Choroid plexus epithelial cell (primary cell): ENCODE data around the gene GPR162.

Experiments used
- DNase-seq: peaks from one replicate; pipeline ENCODE4 v3.0.0-alpha.2; 2010; ENCODE audit warnings: low read depth
- H3K4me3 ChIP-seq: 2 replicates; pipeline ENCODE4 v1.5.1; 2011; ENCODE audit warnings: low read depth, mild to moderate bottlenecking, control low read depth, low read length, moderate library complexity
- CTCF ChIP-seq: conservative IDR thresholded peaks from 2 replicates; pipeline ENCODE4 v1.5.1; 2011; ENCODE audit warnings: low read depth, mild to moderate bottlenecking, control low read depth, inconsistent platforms, low read length, moderate library complexity

The GPR162 gene

GRCh38 chr12:6827437-6827911 lies 5.9 kb downstream of the GPR162 start:
- no peak for TF ChIP-seq CTCF
- peak; percentile 87 for DNase-seq
- peak overlapping the region; percentile 30 for H3K4me3 ChIP-seq

- H3K4me3 ChIP-seq, result peak within 1 kb of the TSS; percentile 93
- no peak for TF ChIP-seq CTCF
- DNase-seq, result peak; percentile 39
Measured at GRCh38 chr12:6827982-6828780, 6.6 kb downstream of the GPR162 start, which contains the start of gene P3H3. Gene P3H3 (plus strand): TSS chr12:6828407. CDS start chr12:6828441, 34 bp downstream.

- peak; percentile 71 for DNase-seq
- no peak for TF ChIP-seq CTCF
Measured at GRCh38 chr12:6828781-6829535, 7.3 kb downstream of the GPR162 start.

GRCh38 chr12:6829536-6830220 lies 8.1 kb downstream of the GPR162 start:
- no peak for DNase-seq
- peak; percentile 53 for TF ChIP-seq CTCF
- peak overlapping the region; percentile 93 for H3K4me3 ChIP-seq

More at GRCh38 chr12:6828781-6829535, 7.3 kb downstream of the GPR162 start:
- H3K4me3 ChIP-seq, result peak overlapping the region; percentile 93

GRCh38 chr12:6830286-6830890 lies 8.8 kb downstream of the GPR162 start:
- peak overlapping the region; percentile 8 for H3K4me3 ChIP-seq
- DNase-seq, result no peak
- TF ChIP-seq CTCF, result no peak

GRCh38 chr12:6830999-6831398 lies 9.4 kb downstream of the GPR162 start:
- no peak for DNase-seq
- TF ChIP-seq CTCF, result no peak
- H3K4me3 ChIP-seq, result no peak overlapping the region
